Mucosa of rectum (tissue), 2 donors: ENCODE measurements around the gene NDUFB10.

Experiments used
- H3K27ac ChIP-seq, 2 donors: one replicate each; pipeline ENCODE4 v1.7.0; 2013; ENCODE audit warnings: inconsistent platforms in 2 of 2, low read depth in 2 of 2, low read length in 2 of 2
- H3K27me3 ChIP-seq, 2 donors: one replicate each; pipeline ENCODE4 v1.7.0; 2013; ENCODE audit warnings: low read length in 2 of 2; ENCODE audit not compliant: control insufficient read depth in 2 of 2, insufficient read depth in 2 of 2
- H3K36me3 ChIP-seq, 2 donors: one replicate each; pipeline ENCODE4 v1.7.0; 2013; ENCODE audit warnings: low read length in 2 of 2; ENCODE audit not compliant: control insufficient read depth in 2 of 2, insufficient read depth in 2 of 2
- H3K4me1 ChIP-seq, 2 donors: one replicate each; pipeline ENCODE4 v1.7.0; 2013; ENCODE audit warnings: low read length in 2 of 2, mild to moderate bottlenecking in 1 of 2; ENCODE audit not compliant: control insufficient read depth in 2 of 2, insufficient read depth in 2 of 2
- H3K4me3 ChIP-seq, 2 donors: one replicate each; pipeline ENCODE4 v1.7.0; 2013; ENCODE audit warnings: low read length in 2 of 2
- H3K9ac ChIP-seq, 2 donors: one replicate each; pipeline ENCODE4 v1.7.0; 2013; ENCODE audit warnings: low read length in 2 of 2, low read depth in 1 of 2, mild to moderate bottlenecking in 1 of 2
- H3K9me3 ChIP-seq, 2 donors: one replicate each; pipeline ENCODE4 v1.7.0; 2013; ENCODE audit warnings: low read length in 2 of 2; ENCODE audit not compliant: control insufficient read depth in 2 of 2
- donor health status: healthy.
- donor health status: Normal muscosa, but diverticular disease.

The NDUFB10 gene

DNA sequence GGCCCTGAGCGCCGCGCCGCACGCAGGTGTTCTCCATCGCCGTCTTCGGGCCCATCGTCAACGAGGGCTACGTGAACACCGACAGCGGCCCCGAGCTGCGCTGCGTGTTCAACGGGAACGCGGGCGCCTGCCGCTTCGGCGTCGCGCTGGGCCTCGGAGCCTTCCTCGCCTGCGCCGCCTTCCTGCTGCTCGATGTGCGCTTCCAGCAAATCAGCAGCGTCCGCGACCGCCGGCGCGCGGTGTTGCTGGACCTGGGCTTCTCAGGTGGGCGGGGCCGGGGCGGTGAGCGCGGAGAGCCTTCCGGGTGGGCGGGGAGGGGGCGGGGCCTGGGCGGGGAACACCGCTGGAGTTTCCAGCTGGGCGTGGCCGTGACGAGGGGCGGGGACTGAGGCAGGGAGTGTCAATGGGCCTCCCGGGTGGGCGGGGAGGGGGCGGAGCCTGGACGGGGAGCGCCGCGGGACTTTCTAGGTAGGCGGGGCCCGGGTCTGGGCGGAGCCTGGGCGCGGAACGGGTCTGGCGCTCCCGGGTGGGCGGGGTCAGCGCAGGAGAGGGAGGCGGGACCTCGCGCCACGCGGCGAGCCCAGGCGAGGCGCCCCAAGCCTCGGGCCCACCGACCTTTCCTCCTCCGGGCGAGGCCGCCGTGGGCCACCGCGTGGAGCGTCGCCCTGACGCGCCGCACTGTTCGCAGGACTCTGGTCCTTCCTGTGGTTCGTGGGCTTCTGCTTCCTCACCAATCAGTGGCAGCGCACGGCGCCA lies 32.8 kb downstream of the NDUFB10 start:
- Histone ChIP-seq H3K4me1 (peaks cover 22 to 24% of the 10 kb centered on the region in 2 donors), H3K9ac (peak overlapping the region; percentile 24 to 71), H3K27ac (peak overlapping the region; percentile 66 to 80), H3K27me3 (peaks cover 20% of the 10 kb centered on the region in 2 donors), H3K36me3 (peaks cover under 1 to 2% of the 10 kb centered on the region in 2 donors), H3K4me3 (peak overlapping the region; percentile 56 to 59), H3K9me3 (no peaks in the 10 kb centered on the region)

- Histone ChIP-seq H3K36me3 (peaks cover 4 to 5% of the 10 kb centered on the region in 2 donors), H3K27ac (peak overlapping the region in 1 of 2 donors; percentile 43), H3K9ac (no peak overlapping the region), H3K9me3 (no peaks in the 10 kb centered on the region), H3K27me3 (peaks cover 20% of the 10 kb centered on the region in 2 donors), H3K4me3 (no peak overlapping the region), H3K4me1 (peaks cover 22 to 26% of the 10 kb centered on the region in 2 donors)
Observed at GRCh38 chr16:1992704-1993317, 33.5 kb downstream of the NDUFB10 start.

- Histone ChIP-seq H3K27ac (no peak overlapping the region), H3K9me3 (no peaks in the 10 kb centered on the region), H3K4me1 (peaks cover 22 to 26% of the 10 kb centered on the region in 2 donors), H3K4me3 (no peak overlapping the region), H3K36me3 (peaks cover 10 to 12% of the 10 kb centered on the region in 2 donors), H3K9ac (no peak overlapping the region), H3K27me3 (peaks cover 15 to 18% of the 10 kb centered on the region in 2 donors)
Observed at GRCh38 chr16:1993731-1994131, 34.4 kb downstream of the NDUFB10 start.

DNA sequence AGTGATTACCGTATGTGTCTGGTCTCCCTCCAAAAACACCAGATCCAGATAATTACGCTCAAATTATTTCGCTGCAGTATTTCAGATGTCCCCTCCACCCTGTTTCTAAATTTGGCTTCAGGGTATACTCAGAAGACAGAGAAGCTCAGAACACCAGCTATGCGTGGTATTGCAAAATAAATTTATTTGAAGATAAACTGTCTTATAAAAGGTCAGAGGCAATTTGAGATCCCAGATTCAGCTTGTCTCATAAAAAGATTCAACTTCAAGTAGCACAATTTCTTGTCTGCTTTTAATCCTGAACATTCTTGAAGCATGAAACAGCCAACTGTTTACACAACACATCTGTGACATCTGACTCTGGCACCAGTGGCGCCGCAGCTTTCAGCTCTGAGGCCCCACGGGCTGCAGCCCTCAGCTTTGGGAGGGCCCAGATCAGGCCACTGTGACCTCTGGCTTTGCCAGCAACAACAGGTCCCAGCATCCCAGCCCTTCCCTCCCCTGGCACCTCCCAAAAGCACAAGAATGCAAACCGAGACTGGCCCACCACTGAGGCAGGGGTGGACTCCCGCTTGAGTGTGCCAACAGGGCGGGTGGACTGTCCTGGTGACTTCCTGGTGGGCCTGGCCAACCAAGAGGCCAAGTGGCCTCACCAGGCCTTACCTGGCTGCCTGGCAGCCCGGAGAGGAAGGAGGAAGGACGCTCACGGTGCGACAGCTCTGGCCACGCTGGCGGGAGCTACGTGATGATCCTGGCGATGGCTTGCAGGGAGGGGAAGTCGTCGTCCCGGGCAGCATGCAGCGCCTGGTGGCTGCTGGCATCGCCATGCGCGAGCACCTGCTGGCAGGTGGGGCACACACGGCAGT lies 38.4 kb downstream of the NDUFB10 start:
- Histone ChIP-seq H3K36me3 (peaks cover 44% of the 10 kb centered on the region in 2 donors), H3K9me3 (no peaks in the 10 kb centered on the region), H3K27ac (peak overlapping the region in 1 of 2 donors; percentile 67), H3K9ac (no peak overlapping the region), H3K4me3 (no peak overlapping the region), H3K27me3 (no peaks in the 10 kb centered on the region), H3K4me1 (peaks cover 0 to 7% of the 10 kb centered on the region in 2 donors)

DNA sequence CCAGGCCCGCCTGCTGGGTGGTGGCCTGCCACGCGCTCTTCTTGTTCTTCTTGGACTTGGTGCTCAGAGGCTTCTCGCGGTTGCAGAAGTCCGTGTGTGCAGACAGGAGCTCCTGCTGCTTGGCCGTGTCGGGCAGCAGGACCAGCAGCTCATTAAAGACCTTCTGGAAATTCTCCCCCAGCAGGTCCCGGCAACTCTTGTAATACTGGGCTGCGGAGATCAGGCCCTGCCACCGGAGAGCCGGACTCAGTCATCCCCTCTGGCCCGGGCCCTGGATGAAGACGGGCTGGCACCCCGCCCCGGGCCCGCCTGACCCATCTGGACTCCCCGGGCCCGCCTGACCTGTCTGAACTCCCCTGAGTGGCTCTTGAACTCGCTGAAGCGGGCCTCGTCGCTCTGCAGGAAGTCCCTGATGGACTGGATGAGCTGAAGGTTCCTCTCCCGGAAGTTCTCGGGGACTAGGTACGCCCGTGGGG lies 39.1 kb downstream of the NDUFB10 start:
- Histone ChIP-seq H3K27me3 (no peaks in the 10 kb centered on the region), H3K27ac (peak overlapping the region in 1 of 2 donors; percentile 52), H3K9me3 (no peaks in the 10 kb centered on the region), H3K36me3 (peaks cover 45 to 48% of the 10 kb centered on the region in 2 donors), H3K4me3 (no peak overlapping the region), H3K4me1 (peaks cover under 1 to 7% of the 10 kb centered on the region in 2 donors), H3K9ac (no peak overlapping the region)

GRCh38 chr16:1998852-1999801 lies 39.8 kb downstream of the NDUFB10 start:
- H3K27ac ChIP-seq: no peak overlapping the region
- peaks cover 45 to 48% of the 10 kb centered on the region in 2 donors for H3K36me3 ChIP-seq

DNA sequence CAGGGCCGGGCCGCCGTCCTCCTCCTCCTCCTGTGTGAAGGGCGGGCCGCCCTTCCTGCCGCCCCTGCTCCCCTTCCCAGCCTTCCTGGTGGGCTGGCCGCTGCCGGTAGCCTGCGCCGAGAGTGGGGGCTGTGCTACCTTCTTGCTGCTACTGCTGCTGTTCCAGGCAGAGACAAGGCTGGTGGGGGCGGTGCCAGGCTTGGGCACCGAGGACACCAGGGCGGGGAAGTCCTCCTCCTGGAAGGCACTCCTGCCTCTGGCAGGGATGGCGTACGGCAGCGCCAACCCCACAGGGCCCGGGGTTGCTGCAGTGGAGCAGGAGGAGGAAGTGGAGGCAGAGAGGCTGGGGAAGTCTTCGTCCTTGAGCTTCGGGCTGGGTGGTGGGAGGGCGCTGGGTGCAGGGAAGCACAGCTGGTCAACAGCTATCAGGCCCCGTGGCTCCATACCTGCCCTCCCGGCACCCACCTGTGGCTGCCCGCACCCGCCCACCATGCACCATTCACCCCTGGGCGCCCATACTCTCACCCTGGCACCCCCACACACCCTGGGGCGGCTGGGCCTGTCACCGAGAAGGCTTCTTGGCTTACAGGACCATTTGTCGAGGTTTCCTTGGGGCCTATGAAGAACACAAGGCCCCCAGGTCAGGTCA lies 40.7 kb downstream of the NDUFB10 start:
- no peak overlapping the region for H3K27ac ChIP-seq
- H3K9ac ChIP-seq: no peak overlapping the region
- H3K4me1 ChIP-seq: peaks cover 11 to 20% of the 10 kb centered on the region in 2 donors
- no peaks in the 10 kb centered on the region for H3K9me3 ChIP-seq
- no peaks in the 10 kb centered on the region for H3K27me3 ChIP-seq
- peaks cover 45 to 48% of the 10 kb centered on the region in 2 donors for H3K36me3 ChIP-seq
- no peak overlapping the region for H3K4me3 ChIP-seq

More at GRCh38 chr16:1998852-1999801, 39.8 kb downstream of the NDUFB10 start:
- Histone ChIP-seq H3K4me3 (no peak overlapping the region), H3K9me3 (no peaks in the 10 kb centered on the region), H3K27me3 (no peaks in the 10 kb centered on the region), H3K4me1 (peaks cover 7 to 12% of the 10 kb centered on the region in 2 donors), H3K9ac (no peak overlapping the region)

DNA sequence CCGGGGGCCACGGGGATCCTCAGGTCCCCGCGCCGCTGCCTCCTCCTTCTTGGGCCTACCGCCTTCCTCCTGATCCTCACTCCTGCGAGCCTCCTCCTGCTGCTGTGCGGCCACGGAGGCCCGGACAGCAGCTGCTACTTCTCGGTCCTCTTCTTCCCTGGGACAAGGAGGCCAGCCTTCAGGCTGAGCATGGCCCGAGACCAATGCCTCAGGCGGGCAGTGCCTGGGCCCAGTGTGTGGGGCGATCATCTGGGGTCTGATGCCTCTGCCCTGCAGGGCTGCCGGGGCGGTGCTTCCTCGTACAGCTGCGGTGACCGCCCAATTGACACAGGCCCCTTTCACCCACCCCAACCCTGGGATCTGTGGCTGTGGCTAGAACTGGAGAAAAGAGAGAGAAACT lies 41.7 kb downstream of the NDUFB10 start:
- H3K4me1 ChIP-seq: peaks cover 11 to 20% of the 10 kb centered on the region in 2 donors
- no peak overlapping the region for H3K4me3 ChIP-seq
- no peaks in the 10 kb centered on the region for H3K9me3 ChIP-seq
- no peaks in the 10 kb centered on the region for H3K27me3 ChIP-seq
- H3K9ac ChIP-seq: no peak overlapping the region
- no peak overlapping the region for H3K27ac ChIP-seq
- H3K36me3 ChIP-seq: peaks cover 45 to 48% of the 10 kb centered on the region in 2 donors
